ENCODE results near the gene SFMBT1. TPM values are rescaled to one million over a fixed set of nuclear protein-coding genes. Genes with fewer than 3 reads are reported as not detected.

SFMBT1 gene
- total RNA-seq, 1 experiment from 2014 or later = 11.8 TPM

DNA sequence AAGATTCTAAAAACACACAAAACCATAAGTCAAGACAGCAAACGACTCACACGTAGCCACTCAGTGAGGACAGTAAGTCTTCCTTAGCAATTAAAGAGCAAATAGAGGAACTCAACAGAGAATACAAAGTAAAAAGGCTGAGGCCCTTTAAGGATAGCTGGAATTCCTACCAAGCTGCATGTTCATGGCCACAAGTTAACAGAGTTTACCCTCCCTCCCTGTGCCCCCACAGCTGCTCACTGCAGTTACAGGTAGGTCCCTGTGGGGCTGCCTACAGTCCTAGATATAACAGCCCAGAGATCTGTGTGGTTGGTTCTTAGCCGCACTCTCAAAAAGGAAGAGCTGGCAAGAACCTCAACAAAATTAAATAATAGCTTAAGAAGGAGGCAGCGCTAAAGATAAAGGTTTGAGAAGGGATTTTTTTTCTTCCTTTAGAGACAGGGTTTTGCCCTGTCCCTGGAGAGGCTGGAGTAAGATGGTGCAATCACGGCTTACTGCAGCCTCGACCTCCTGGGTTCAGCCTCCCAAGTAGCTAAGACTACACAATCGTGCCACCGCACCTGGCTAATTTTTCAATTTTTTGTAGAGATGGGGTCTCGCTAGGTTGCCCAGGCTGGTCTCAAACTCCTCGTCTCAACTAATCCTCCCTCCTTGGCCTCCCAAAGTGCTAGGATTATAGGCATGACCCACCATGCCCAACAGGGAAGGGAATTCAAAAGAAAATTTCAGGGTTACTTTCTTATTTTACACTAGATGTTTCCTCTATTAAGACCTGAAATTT, 19.3 kb downstream of the SFMBT1 start:
- ChIA-PET CTCF (interaction anchor here (0.5 to 2.0 kb wide), 4 partner anchors 10 to 338 kb away, joined by 3 to 11 read pairs (median 3); no protein-coding TSS in a partner anchor), POLR2A (interaction anchor here (0.7 to 1.5 kb wide), 4 partner anchors 11 to 28 kb away, joined by 3 to 5 read pairs (median 4); partner anchors contain the start of gene SFMBT1)
- no peaks in the 10 kb centered on the region for H3K9me3 Mint-ChIP-seq (ENCODE audit: unreplicated experiment)
- BruUV-seq (replicated peaks) = no TSS peak
- TF ChIP-seq CTCF (IDR thresholded peaks at IDR 0.05; ENCODE audit: unreplicated experiment) = no peak
- H3K27me3 Mint-ChIP-seq (ENCODE audit: insufficient read depth, unreplicated experiment) = no peaks in the 10 kb centered on the region
- intact Hi-C loops (cut with micrococcal nuclease) = no loop called here
- H3K36me3 Mint-ChIP-seq (ENCODE audit: insufficient read depth, unreplicated experiment) = no peaks in the 10 kb centered on the region
- H3K4me1 Mint-ChIP-seq (ENCODE audit: insufficient read depth, unreplicated experiment) = peaks cover 6% of the 10 kb centered on the region
- no peak overlapping the region for H3K4me3 Mint-ChIP-seq (ENCODE audit: unreplicated experiment)
- no peak overlapping the region for H3K27ac Mint-ChIP-seq (ENCODE audit: low read depth, unreplicated experiment)
- no peak for DNase-seq (ENCODE audit: unreplicated experiment)

DNA sequence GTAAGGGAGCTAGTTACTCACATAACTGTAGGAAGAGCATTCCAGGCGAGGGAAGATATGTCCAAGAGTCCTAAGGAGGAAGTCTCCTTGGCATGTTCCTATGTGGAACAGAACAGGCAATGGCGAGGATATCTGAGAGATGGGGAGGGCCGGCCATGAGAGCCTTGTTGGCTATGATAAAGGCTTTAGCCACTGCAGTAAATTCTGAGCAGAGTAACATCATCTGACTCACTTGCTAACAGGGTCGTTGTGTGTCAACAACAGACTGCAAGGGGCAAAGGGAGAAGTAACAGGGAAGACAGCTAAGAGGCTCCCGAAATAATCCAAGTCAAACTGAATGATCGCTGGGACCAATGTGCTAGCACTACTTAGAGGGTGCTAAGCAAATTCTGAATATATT, 21.6 kb downstream of the SFMBT1 start:
- H3K27me3 Mint-ChIP-seq (ENCODE audit: insufficient read depth, unreplicated experiment) = no peaks in the 10 kb centered on the region
- H3K36me3 Mint-ChIP-seq (ENCODE audit: insufficient read depth, unreplicated experiment) = no peaks in the 10 kb centered on the region
- H3K27ac Mint-ChIP-seq (ENCODE audit: low read depth, unreplicated experiment) = no peak overlapping the region
- no peak for TF ChIP-seq CTCF (IDR thresholded peaks at IDR 0.05; ENCODE audit: unreplicated experiment)
- no peaks in the 10 kb centered on the region for H3K4me1 Mint-ChIP-seq (ENCODE audit: insufficient read depth, unreplicated experiment)
- no peaks in the 10 kb centered on the region for H3K9me3 Mint-ChIP-seq (ENCODE audit: unreplicated experiment)
- intact Hi-C loops (cut with micrococcal nuclease) = no loop called here
- CTCF ChIA-PET = interaction anchor here (1.2 kb wide), 1 partner anchor 13 kb away, joined by 4 read pairs; no protein-coding TSS in a partner anchor
- BruUV-seq (replicated peaks) = no TSS peak
- DNase-seq (ENCODE audit: unreplicated experiment) = no peak
- H3K4me3 Mint-ChIP-seq (ENCODE audit: unreplicated experiment) = no peak overlapping the region
- POLR2A ChIA-PET = interaction anchor here (1.2 kb wide), 1 partner anchor 19 kb away, joined by 3 read pairs; no protein-coding TSS in a partner anchor

DNA sequence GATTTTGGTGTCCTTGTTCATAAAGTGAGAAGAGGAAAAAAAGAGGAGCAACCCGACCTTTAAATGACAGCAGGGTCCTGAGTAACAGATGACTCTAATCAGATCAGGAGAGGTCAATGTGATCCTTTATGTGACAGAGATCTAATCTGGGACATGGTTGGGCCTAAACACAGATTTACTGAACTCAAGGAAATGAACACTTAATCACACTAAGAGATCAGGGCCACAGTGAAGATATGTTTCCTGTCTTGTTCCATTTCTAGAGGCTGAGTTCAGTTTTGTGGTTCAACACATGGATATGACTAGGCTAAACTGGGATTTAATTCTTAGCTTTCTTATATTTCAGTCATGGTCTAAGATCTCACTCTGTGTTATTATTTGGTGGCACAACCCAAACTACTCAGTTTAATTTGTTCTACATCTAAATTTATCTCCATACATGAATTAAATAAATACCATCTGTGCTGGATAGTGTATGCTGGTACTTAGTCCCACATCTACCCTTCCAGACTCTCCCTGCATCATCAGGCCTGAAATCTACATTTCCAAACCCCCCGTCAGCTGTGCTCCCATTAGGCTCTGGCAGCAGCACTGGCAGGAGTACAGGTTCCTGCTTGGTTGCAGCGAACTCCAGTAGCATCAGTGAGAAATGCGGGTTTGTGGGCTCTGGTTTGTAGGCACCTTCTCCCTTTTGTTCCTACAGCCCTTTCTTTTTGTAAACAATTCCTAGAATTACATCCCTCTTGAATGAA, 22.6 kb downstream of the SFMBT1 start:
- H3K27ac Mint-ChIP-seq (ENCODE audit: low read depth, unreplicated experiment) = no peak overlapping the region
- H3K27me3 Mint-ChIP-seq (ENCODE audit: insufficient read depth, unreplicated experiment) = no peaks in the 10 kb centered on the region
- BruUV-seq (replicated peaks) = no TSS peak
- no peak for DNase-seq (ENCODE audit: unreplicated experiment)
- peaks cover 5% of the 10 kb centered on the region for H3K4me1 Mint-ChIP-seq (ENCODE audit: insufficient read depth, unreplicated experiment)
- CTCF ChIA-PET = interaction anchor here (1.2 kb wide), 1 partner anchor 12 kb away, joined by 4 read pairs; no protein-coding TSS in a partner anchor
- intact Hi-C loops (cut with micrococcal nuclease) = no loop called here
- peaks cover 7% of the 10 kb centered on the region for H3K36me3 Mint-ChIP-seq (ENCODE audit: insufficient read depth, unreplicated experiment)
- POLR2A ChIA-PET = interaction anchor here (1.2 to 1.5 kb wide), 2 partner anchors 8 to 20 kb away, joined by 3 read pairs; no protein-coding TSS in a partner anchor
- H3K4me3 Mint-ChIP-seq (ENCODE audit: unreplicated experiment) = no peak overlapping the region
- no peaks in the 10 kb centered on the region for H3K9me3 Mint-ChIP-seq (ENCODE audit: unreplicated experiment)
- TF ChIP-seq CTCF (IDR thresholded peaks at IDR 0.05; ENCODE audit: unreplicated experiment) = no peak

- no peak for TF ChIP-seq CTCF (IDR thresholded peaks at IDR 0.05; ENCODE audit: unreplicated experiment)
- BruUV-seq (replicated peaks) = no TSS peak
- no peak overlapping the region for H3K27ac Mint-ChIP-seq (ENCODE audit: low read depth, unreplicated experiment)
- H3K4me1 Mint-ChIP-seq (ENCODE audit: insufficient read depth, unreplicated experiment) = peaks cover 5% of the 10 kb centered on the region
- no peak for DNase-seq (ENCODE audit: unreplicated experiment)
- H3K4me3 Mint-ChIP-seq (ENCODE audit: unreplicated experiment) = no peak overlapping the region
- H3K9me3 Mint-ChIP-seq (ENCODE audit: unreplicated experiment) = no peaks in the 10 kb centered on the region
- intact Hi-C loops (cut with micrococcal nuclease) = no loop called here
- H3K36me3 Mint-ChIP-seq (ENCODE audit: insufficient read depth, unreplicated experiment) = peaks cover 7% of the 10 kb centered on the region
- H3K27me3 Mint-ChIP-seq (ENCODE audit: insufficient read depth, unreplicated experiment) = no peaks in the 10 kb centered on the region
- POLR2A ChIA-PET = interaction anchor here (1.5 kb wide), 1 partner anchor 9 kb away, joined by 3 read pairs; no protein-coding TSS in a partner anchor
- CTCF ChIA-PET = no interaction called here
Observed at GRCh38 chr3:53022647-53023046, 23.2 kb downstream of the SFMBT1 start.

Data from MCF 10A (cell line).